OCI-LY7 (cell line): Measurements from ENCODE around the gene DOK1. TPM values are rescaled to one million over a fixed set of nuclear protein-coding genes. Genes with fewer than 3 reads are reported as not detected.

ENCODE experiments used
- BruUV-seq: library from RNA; stranded (reverse); fragments of 400-500 nt; replicated peaks from 2 replicates; lab custom pipeline; 2021; lab: Mats Ljungman, UMichigan
- CTCF ChIA-PET: fragments of 300-600 bp; sonication (Branson Sonifier 250); formaldehyde crosslinking; loops from one replicate; lab custom pipeline; 2022; ENCODE audit warnings: antibody characterized with exemption; ENCODE audit not compliant: unreplicated experiment; lab: Charles Lee
- POLR2A ChIA-PET: fragments of 300-600 bp; sonication (Branson Sonifier 250); formaldehyde crosslinking; loops from one replicate; lab custom pipeline; 2022; ENCODE audit warnings: antibody characterized with exemption; lab: Charles Lee
- DNase-seq: peaks from one replicate; pipeline ENCODE4 v3.0.0-alpha.2; 2015; ENCODE audit warnings: low spot score
- H2AFZ ChIP-seq: fragments of 200-600 bp; sonication (generic), shearing (Covaris generic); 2 replicates; pipeline ENCODE4 v1.6.1; 2014; ENCODE audit warnings: mild to moderate bottlenecking, antibody characterized with exemption, low read length, moderate library complexity
- H3K27ac ChIP-seq: fragments of 200-600 bp; sonication (generic); 2 replicates; pipeline ENCODE4 v1.5.1; 2014; ENCODE audit warnings: mixed run types, low read depth, mild to moderate bottlenecking, moderate library complexity, low read length, inconsistent platforms; ENCODE audit not compliant: poor library complexity, severe bottlenecking
- H3K36me3 ChIP-seq: fragments of 200-600 bp; sonication (generic); 2 replicates; pipeline ENCODE4 v1.6.1; 2014; ENCODE audit warnings: mild to moderate bottlenecking, antibody characterized with exemption, low read length, moderate library complexity, mixed read lengths; ENCODE audit not compliant: insufficient read depth
- H3K4me1 ChIP-seq: fragments of 200-600 bp; sonication (generic); 2 replicates; pipeline ENCODE4 v1.5.1; 2014; ENCODE audit warnings: mild to moderate bottlenecking, low read length; ENCODE audit not compliant: insufficient read depth, poor library complexity, severe bottlenecking
- H3K4me2 ChIP-seq: fragments of 200-600 bp; sonication (generic); 2 replicates; pipeline ENCODE4 v1.6.1; 2014; ENCODE audit warnings: mild to moderate bottlenecking, low read length
- H3K4me3 ChIP-seq: fragments of 200-600 bp; sonication (generic); 2 replicates; pipeline ENCODE4 v1.5.1; 2014; ENCODE audit warnings: mild to moderate bottlenecking, low read depth, low read length; ENCODE audit not compliant: poor library complexity, severe bottlenecking
- H3K79me2 ChIP-seq: fragments of 200-600 bp; sonication (generic); 2 replicates; pipeline ENCODE4 v1.6.1; 2016; ENCODE audit warnings: low read depth, mild to moderate bottlenecking, low read length, moderate library complexity, mixed read lengths; ENCODE audit not compliant: insufficient read depth
- H3K9me2 ChIP-seq: fragments of 200-600 bp; sonication (generic); 2 replicates; pipeline ENCODE4 v1.6.1; 2016; ENCODE audit warnings: mild to moderate bottlenecking, low read length, mixed read lengths; ENCODE audit not compliant: insufficient read depth
- H3K9me3 ChIP-seq: fragments of 200-600 bp; sonication (generic); 2 replicates; pipeline ENCODE4 v1.6.1; 2014; ENCODE audit warnings: mild to moderate bottlenecking, mixed run types, low read length, mixed read lengths
- H4K20me1 ChIP-seq: fragments of 200-600 bp; sonication (generic); 2 replicates; pipeline ENCODE4 v1.6.1; 2014; ENCODE audit warnings: mild to moderate bottlenecking, antibody characterized with exemption, low read length, moderate library complexity, mixed read lengths; ENCODE audit not compliant: insufficient read depth
- CTCF ChIP-seq: fragments of 200-600 bp; sonication (generic); conservative IDR thresholded peaks from 2 replicates; pipeline ENCODE4 v1.5.1; 2014; ENCODE audit warnings: mild to moderate bottlenecking, antibody characterized with exemption, low read length, moderate library complexity, mixed read lengths
- EZH2phosphoT487 ChIP-seq: fragments of 200-600 bp; sonication (generic); IDR thresholded peaks from 2 replicates; pipeline ENCODE4 v1.6.1; 2018; ENCODE audit warnings: low read depth, borderline replicate concordance, mild to moderate bottlenecking, mixed run types, antibody characterized with exemption, low read length, moderate library complexity, mixed read lengths
- intact Hi-C: fragments of 100-400 bp; cut with micrococcal nuclease; formaldehyde crosslinking; loops from one replicate; pipeline ENCODE4 v1.10.0; 2022; ENCODE audit not compliant: unreplicated experiment
- total RNA-seq, 2 experiments: library from RNA; depleted of rRNA in 1 of 2; stranded (reverse); fragments of >200 nt in 1 of 2; shearing (Covaris generic) in 1 of 2; gene quantifications; 2 replicates each; pipeline ENCODE4 v1.2.3, GENCODE V29; 2014 to 2022

Gene DOK1
- total RNA-seq, 2 experiments from 2014 or later = 9.5 to 13.4 TPM

GRCh38 chr2:74515271-74515980 lies 39.1 kb upstream of the DOK1 start:
- Histone ChIP-seq H2AFZ (no peak overlapping the region), H3K9me2 (no peaks in the 10 kb centered on the region), H3K9me3 (no peaks in the 10 kb centered on the region), H3K4me1 (no peaks in the 10 kb centered on the region), H3K27ac (no peak overlapping the region), H4K20me1 (no peaks in the 10 kb centered on the region), H3K4me2 (no peak overlapping the region), H3K4me3 (no peak overlapping the region), H3K36me3 (no peaks in the 10 kb centered on the region), H3K79me2 (no peaks in the 10 kb centered on the region)
- TF ChIP-seq EZH2phosphoT487 (no peak), CTCF (no peak)
- no TSS peak for BruUV-seq
- CTCF ChIA-PET = no interaction called here
- POLR2A ChIA-PET = no interaction called here
- DNase-seq = no peak
- intact Hi-C loops = no loop called here

GRCh38 chr2:74515981-74516633 lies 38.4 kb upstream of the DOK1 start:
- TF ChIP-seq EZH2phosphoT487 = no peak
- no peak for TF ChIP-seq CTCF
- Histone ChIP-seq H2AFZ (no peak overlapping the region), H3K79me2 (no peaks in the 10 kb centered on the region), H3K36me3 (no peaks in the 10 kb centered on the region), H4K20me1 (no peaks in the 10 kb centered on the region), H3K9me3 (no peaks in the 10 kb centered on the region), H3K4me3 (no peak overlapping the region), H3K9me2 (no peaks in the 10 kb centered on the region), H3K4me2 (no peak overlapping the region), H3K27ac (no peak overlapping the region), H3K4me1 (no peaks in the 10 kb centered on the region)
- CTCF ChIA-PET = no interaction called here
- BruUV-seq = no TSS peak
- no peak for DNase-seq
- intact Hi-C loops = no loop called here
- POLR2A ChIA-PET = no interaction called here

- intact Hi-C loops = no loop called here
- TF ChIP-seq CTCF = no peak
- no peak for TF ChIP-seq EZH2phosphoT487
- Histone ChIP-seq H3K36me3 (no peaks in the 10 kb centered on the region), H3K9me2 (no peaks in the 10 kb centered on the region), H3K79me2 (no peaks in the 10 kb centered on the region), H3K27ac (no peak overlapping the region), H4K20me1 (no peaks in the 10 kb centered on the region), H3K4me2 (no peak overlapping the region), H3K9me3 (no peaks in the 10 kb centered on the region), H3K4me3 (no peak overlapping the region), H2AFZ (no peak overlapping the region), H3K4me1 (no peaks in the 10 kb centered on the region)
- CTCF ChIA-PET = no interaction called here
- POLR2A ChIA-PET = no interaction called here
- no TSS peak for BruUV-seq
- no peak for DNase-seq
Observed at GRCh38 chr2:74516650-74517049, 37.9 kb upstream of the DOK1 start.
